ENCODE data around the gene CNTN4. TPM values are rescaled to one million over a fixed set of nuclear protein-coding genes. Genes with fewer than 3 reads are reported as not detected.

The CNTN4 gene
- total RNA-seq, 1 donor from 2014 or later: 0.52 TPM

DNA sequence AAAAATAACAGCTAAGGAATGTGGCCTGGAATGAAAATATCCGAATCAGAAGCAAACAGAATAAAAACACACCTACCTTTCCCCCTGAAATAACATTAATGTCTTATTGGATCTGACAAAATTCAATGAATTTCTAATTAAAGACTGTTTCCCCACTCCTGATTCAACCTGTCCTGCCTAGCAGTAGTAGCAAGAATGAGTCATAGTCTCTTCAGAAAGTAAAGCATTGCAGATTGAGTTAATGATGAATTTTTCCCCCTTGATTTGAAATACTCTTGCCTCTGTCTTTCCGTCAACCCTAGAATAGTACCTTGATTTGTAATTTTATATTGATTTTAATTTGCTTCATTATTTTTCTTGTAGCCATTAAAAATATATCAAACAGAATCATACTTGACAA, 212.4 kb downstream of the CNTN4 start:
- Mint-ChIP-seq H3K4me3 (ENCODE audit: unreplicated experiment) (no peak overlapping the region), H3K27me3 (ENCODE audit: low read depth) (no peaks in the 10 kb centered on the region), H3K4me1 (ENCODE audit: low read depth) (no peaks in the 10 kb centered on the region), H3K36me3 (ENCODE audit: low read depth) (no peaks in the 10 kb centered on the region), H3K27ac (ENCODE audit: unreplicated experiment) (no peak overlapping the region), H3K9me3 (ENCODE audit: low read depth) (peaks cover 9% of the 10 kb centered on the region)
- no peak for TF ChIP-seq CTCF (IDR thresholded peaks at IDR 0.05)
- DNase-seq (ENCODE audit: low spot score): no peak

DNA sequence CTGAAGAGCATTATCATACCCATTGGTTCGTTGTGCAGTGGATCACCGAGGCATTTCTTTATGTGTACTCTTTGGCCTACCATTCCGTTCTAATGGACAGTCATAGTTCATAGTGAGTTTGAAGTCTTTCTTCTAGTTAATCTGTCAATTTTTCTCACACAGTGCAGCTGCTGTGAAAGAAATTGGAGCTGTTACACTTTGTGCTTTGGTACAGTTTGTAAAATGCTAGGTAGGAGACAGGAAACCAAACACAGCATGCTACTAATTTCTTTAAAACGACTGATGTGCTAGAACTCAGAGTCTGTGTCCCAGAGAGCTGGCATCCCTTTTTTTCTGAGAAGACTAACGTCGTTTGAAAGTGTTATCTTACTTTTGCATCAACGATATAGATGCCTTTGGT, 218.9 kb downstream of the CNTN4 start:
- Mint-ChIP-seq H3K36me3 (ENCODE audit: low read depth) (no peaks in the 10 kb centered on the region), H3K9me3 (ENCODE audit: low read depth) (no peaks in the 10 kb centered on the region), H3K27me3 (ENCODE audit: low read depth) (no peaks in the 10 kb centered on the region), H3K4me3 (ENCODE audit: unreplicated experiment) (no peak overlapping the region), H3K4me1 (ENCODE audit: low read depth) (no peaks in the 10 kb centered on the region), H3K27ac (ENCODE audit: unreplicated experiment) (no peak overlapping the region)
- DNase-seq (ENCODE audit: low spot score): no peak
- TF ChIP-seq CTCF (IDR thresholded peaks at IDR 0.05): no peak

GRCh38 chr3:2334921-2335320, 236.3 kb downstream of the CNTN4 start:
- Mint-ChIP-seq H3K4me3 (ENCODE audit: unreplicated experiment) (no peak overlapping the region), H3K9me3 (ENCODE audit: low read depth) (no peaks in the 10 kb centered on the region), H3K27ac (ENCODE audit: unreplicated experiment) (no peak overlapping the region), H3K4me1 (ENCODE audit: low read depth) (no peaks in the 10 kb centered on the region), H3K27me3 (ENCODE audit: low read depth) (no peaks in the 10 kb centered on the region), H3K36me3 (ENCODE audit: low read depth) (no peaks in the 10 kb centered on the region)
- TF ChIP-seq CTCF (IDR thresholded peaks at IDR 0.05): no peak
- DNase-seq (ENCODE audit: low spot score): no peak

DNA sequence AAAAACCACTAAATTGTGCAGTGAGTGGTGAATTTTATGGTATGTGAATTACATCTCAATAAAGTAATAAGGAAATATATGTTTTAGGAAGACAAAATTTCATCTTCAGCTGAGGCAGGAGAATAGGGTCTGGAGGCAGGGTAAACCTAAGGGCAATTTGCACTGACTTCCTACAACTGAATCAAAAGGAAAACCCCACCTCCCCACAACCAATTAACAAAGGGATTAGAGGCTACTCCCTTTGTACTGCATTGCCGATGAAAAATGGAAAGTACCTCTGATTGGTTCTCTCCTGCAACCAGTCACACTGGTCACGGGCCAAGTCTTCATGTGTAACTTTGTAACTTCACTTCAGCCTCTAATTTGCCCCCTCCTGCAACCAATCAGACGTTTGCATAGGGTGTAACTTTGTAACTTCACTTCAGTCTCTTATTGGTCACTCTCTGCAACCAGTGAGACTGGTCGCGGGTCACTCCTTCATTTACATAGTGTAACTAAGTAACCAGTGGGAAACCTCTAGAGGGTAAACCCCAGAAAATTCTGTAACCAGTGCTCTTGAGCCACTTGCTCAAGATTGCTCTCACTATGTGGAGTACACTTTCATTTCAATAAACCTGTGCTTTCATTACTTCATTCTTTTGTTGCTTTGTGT, 244.5 kb downstream of the CNTN4 start:
- H3K36me3 Mint-ChIP-seq (ENCODE audit: low read depth): no peaks in the 10 kb centered on the region
- H3K27ac Mint-ChIP-seq (ENCODE audit: unreplicated experiment): no peak overlapping the region
- no peak for DNase-seq (ENCODE audit: low spot score)
- H3K4me3 Mint-ChIP-seq (ENCODE audit: unreplicated experiment): no peak overlapping the region
- no peaks in the 10 kb centered on the region for H3K9me3 Mint-ChIP-seq (ENCODE audit: low read depth)
- no peaks in the 10 kb centered on the region for H3K27me3 Mint-ChIP-seq (ENCODE audit: low read depth)
- no peak for TF ChIP-seq CTCF (IDR thresholded peaks at IDR 0.05)
- H3K4me1 Mint-ChIP-seq (ENCODE audit: low read depth): no peaks in the 10 kb centered on the region

DNA sequence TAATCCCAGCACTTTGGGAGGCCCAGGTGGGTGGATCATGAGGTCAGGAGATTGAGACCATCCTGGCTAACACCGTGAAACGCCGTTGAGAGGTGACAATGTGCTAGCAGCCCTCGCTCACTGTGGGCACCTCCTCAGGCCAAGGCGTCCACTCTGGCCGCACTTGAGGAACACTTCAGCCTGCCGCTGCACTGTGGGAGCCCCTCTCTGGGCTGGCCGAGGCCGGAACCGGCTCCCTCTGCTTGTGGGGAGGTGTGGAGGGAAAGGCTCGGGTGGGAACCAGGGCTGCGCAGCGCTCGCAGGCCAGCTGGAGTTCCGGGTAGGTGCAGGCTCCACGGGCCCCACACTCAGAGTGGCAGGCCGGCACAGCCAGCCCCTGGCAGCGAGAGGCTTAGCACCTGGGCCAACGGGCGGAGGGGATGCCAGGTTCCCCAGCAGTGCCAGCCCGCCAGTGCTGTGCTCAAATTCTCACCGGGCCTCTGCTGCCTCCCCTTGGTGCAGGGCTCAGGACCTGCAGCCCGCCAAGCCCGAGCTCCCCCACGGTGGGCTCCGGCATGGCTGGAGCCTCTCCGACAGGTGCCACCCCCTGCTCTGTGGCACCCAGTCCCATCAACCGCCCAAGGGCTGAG, 253.6 kb downstream of the CNTN4 start:
- Mint-ChIP-seq H3K27ac (ENCODE audit: unreplicated experiment) (no peak overlapping the region), H3K4me3 (ENCODE audit: unreplicated experiment) (no peak overlapping the region), H3K4me1 (ENCODE audit: low read depth) (peaks cover 12% of the 10 kb centered on the region), H3K27me3 (ENCODE audit: low read depth) (no peaks in the 10 kb centered on the region), H3K36me3 (ENCODE audit: low read depth) (no peaks in the 10 kb centered on the region), H3K9me3 (ENCODE audit: low read depth) (peaks cover 6% of the 10 kb centered on the region)
- peak; percentile 87 for DNase-seq (ENCODE audit: low spot score)
- TF ChIP-seq CTCF (IDR thresholded peaks at IDR 0.05): no peak

All from chondrocyte (in vitro differentiated cells).